Embryonic facial prominence (tissue), 1 donor: ENCODE data around the gene DRD2.

ENCODE experiments used
- DNase-seq: peaks from one replicate; pipeline ENCODE4 v3.0.0-alpha.2; 2016; ENCODE audit errors: extremely low spot score

The DRD2 gene

GRCh38 chr11:113372309-113372708 lies 102.9 kb downstream of the DRD2 start:
- no peak for DNase-seq

GRCh38 chr11:113370634-113371033 lies 104.6 kb downstream of the DRD2 start:
- no peak for DNase-seq

DNA sequence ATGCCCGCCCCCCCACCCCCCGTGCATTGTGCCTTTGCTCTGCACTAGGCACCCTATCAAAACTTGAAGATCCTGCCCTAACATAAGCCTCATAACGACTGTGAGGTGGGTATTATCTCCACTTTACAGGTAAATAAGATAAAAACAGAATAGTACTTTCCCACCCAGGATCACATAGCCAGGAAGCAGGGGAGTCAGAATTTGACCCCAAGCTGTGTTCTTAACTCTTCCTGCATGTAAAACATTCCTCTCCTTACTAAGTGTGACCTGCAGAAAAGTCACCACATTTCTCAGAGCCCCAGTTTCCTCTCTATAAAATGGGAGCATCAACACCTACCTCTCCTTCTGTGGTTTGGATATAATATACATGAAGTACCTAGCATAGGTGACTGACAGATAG lies 105.8 kb downstream of the DRD2 start:
- DNase-seq, result no peak

DNA sequence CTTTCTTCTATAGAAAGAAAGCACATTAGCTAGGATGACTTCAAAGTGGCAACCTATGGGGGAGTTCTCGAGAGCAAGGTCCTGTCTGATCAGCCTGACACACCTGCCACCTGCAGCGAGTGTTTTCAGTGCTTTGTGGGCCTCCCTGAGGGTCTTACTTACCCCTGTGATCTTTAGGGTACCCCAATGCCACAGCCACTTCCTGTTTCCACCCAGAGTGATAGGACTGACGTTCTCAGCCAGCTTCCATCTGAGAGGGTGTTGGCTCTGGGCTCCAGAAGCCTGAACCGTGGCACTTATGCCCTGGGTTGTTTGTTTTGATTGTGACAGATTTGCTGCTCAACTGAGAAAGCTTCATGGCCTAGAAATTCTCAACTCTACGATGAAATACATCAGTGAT lies 109.3 kb downstream of the DRD2 start:
- no peak for DNase-seq

- no peak for DNase-seq
Observed at GRCh38 chr11:113363996-113364641, 111.1 kb downstream of the DRD2 start.

DNA sequence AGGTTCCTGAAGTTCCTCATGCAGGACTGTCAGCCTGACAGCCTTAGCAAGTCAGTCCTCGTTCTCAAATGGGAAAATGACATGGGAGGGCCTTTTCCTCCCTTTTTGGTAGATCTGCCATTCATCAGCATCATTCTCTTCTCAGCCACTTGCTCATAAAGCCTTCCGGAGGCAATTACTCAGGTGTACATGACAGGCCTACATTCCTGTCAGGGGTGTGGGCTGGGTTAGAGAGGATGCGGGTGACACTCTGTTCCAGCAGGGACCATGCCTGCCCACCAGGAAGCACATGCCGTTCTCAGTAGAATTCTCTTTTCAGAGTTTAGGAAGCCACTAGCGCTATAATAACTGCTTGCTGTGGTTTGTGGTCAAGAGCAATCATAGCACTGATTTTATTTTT lies 111.8 kb downstream of the DRD2 start:
- no peak for DNase-seq
